ENCODE measurements around the gene LCN1. TPM values are rescaled to one million over a fixed set of nuclear protein-coding genes. Genes with fewer than 3 reads are reported as not detected.

Gene LCN1
- total and polyA plus RNA-seq, 4 donors = not detected

GRCh38 chr9:135492886-135493669 is 28.2 kb upstream of the LCN1 start:
- H3K27ac ChIP-seq (ENCODE audit: low read depth in 1 of 2, low read length in 2 of 2) = no peak overlapping the region
- 96% methylated on average over 27 of the region's 27 CpGs for WGBS
- H3K4me3 ChIP-seq (ENCODE audit: low read depth in 1 of 3, low read length in 3 of 3) = peak overlapping the region in 1 of 3 donors; percentile 71
- H3K36me3 ChIP-seq (ENCODE audit: control insufficient read depth in 4 of 4, insufficient read depth in 3 of 4, low read depth in 1 of 4, low read length in 3 of 4) = peaks cover 0 to 4% (median under 1%) of the 10 kb centered on the region in 4 donors
- DNase-seq (ENCODE audit: low spot score) = no peak
- H3K27me3 ChIP-seq (ENCODE audit: control insufficient read depth in 4 of 4, insufficient read depth in 4 of 4, low read length in 3 of 4) = no peaks in the 10 kb centered on the region
- peaks cover 2 to 35% (median 29%) of the 10 kb centered on the region in 4 donors for H3K4me1 ChIP-seq (ENCODE audit: control insufficient read depth in 4 of 4, insufficient read depth in 4 of 4, low read length in 3 of 4)
- no peak overlapping the region for H3K9ac ChIP-seq (ENCODE audit: low read depth in 1 of 2, low read length in 2 of 2)
- TF ChIP-seq ATF3 (IDR thresholded peaks at IDR 0.05) = no peak
- no peak for TF ChIP-seq REST (IDR thresholded peaks at IDR 0.05)
- no peak for TF ChIP-seq ZBTB33 (IDR thresholded peaks at IDR 0.05)
- no peak for TF ChIP-seq FOXA2 (IDR thresholded peaks at IDR 0.05)
- no peak for TF ChIP-seq HNF4G (IDR thresholded peaks at IDR 0.05)
- no peak for TF ChIP-seq GABPA (IDR thresholded peaks at IDR 0.05 in 1 of 2, conservative IDR thresholded peaks at IDR 0.05 in 1 of 2)
- TF ChIP-seq NR2F2 (IDR thresholded peaks at IDR 0.05) = no peak
- no peak for TF ChIP-seq RAD21 (IDR thresholded peaks at IDR 0.05)
- no peak for TF ChIP-seq MAX (IDR thresholded peaks at IDR 0.05)
- TF ChIP-seq YY1 (IDR thresholded peaks at IDR 0.05) = no peak
- no peak for TF ChIP-seq JUND (IDR thresholded peaks at IDR 0.05)
- no peak for TF ChIP-seq EGR1 (IDR thresholded peaks at IDR 0.05; ENCODE audit: low read depth in 2 of 2)
- TF ChIP-seq CTCF (IDR thresholded peaks at IDR 0.05; ENCODE audit: low read depth, low read length, missing input control) = no peak
- TF ChIP-seq FOXA1 (IDR thresholded peaks at IDR 0.05) = no peak
- no peak for TF ChIP-seq RXRA (IDR thresholded peaks at IDR 0.05)
- no peak for TF ChIP-seq TAF1 (conservative IDR thresholded peaks at IDR 0.05)
- no peaks in the 10 kb centered on the region for H3K9me3 ChIP-seq (ENCODE audit: control insufficient read depth in 4 of 4, low read length in 3 of 4)
